ENCODE results near the gene MACROD2. TPM values are rescaled to one million over a fixed set of nuclear protein-coding genes. Genes with fewer than 3 reads are reported as not detected.
"Not testable (repeated sequence)": the region's sequence is repeated elsewhere in the genome, so short reads cannot be mapped to it uniquely, and the experiment has no call there.

Gene MACROD2
- total RNA-seq, 1 experiment from 2014 or later, result 3.7 TPM

- BruUV-seq (replicated peaks), result no TSS peak
- DNase-seq (ENCODE audit: low read depth, low spot score), result no peak
- no peaks in the 10 kb centered on the region for H3K27me3 ChIP-seq (ENCODE audit: insufficient read depth, low read length)
- no peaks in the 10 kb centered on the region for H3K79me2 ChIP-seq (ENCODE audit: insufficient read depth, low read length)
- H4K20me1 ChIP-seq (ENCODE audit: insufficient read depth), result no peaks in the 10 kb centered on the region
- H3K4me3 ChIP-seq (replicated peaks in 1 of 2; ENCODE audit: low read depth in 1 of 2, low read length in 2 of 2), result no peak overlapping the region
- POLR2A ChIA-PET, result no interaction called here
- peaks cover 7 to 21% of the 10 kb centered on the region in 2 experiments for H3K4me1 ChIP-seq (ENCODE audit: control insufficient read depth in 1 of 2, insufficient read depth in 2 of 2, low read length in 2 of 2)
- CTCF ChIA-PET, result no interaction called here
- no peak overlapping the region for H3K27ac ChIP-seq (ENCODE audit: low read depth, low read length)
- no peak overlapping the region for H3K4me2 ChIP-seq (ENCODE audit: low read length)
- no peak overlapping the region for H3K9ac ChIP-seq (ENCODE audit: low read length)
- TF ChIP-seq CBX3 (IDR thresholded peaks at IDR 0.05; ENCODE audit: low read depth) (no peak), POLR2AphosphoS5 (IDR thresholded peaks at IDR 0.05; ENCODE audit: low read depth, low read length) (no peak), EGR1 (IDR thresholded peaks at IDR 0.05; ENCODE audit: low read depth) (no peak)
- RAD21 ChIA-PET (ENCODE audit: low non-redundant PET in 1 of 2, low total read pairs in 2 of 2, uncharacterized antibody in 2 of 2, unreplicated experiment in 2 of 2), result no interaction called here
- intact Hi-C loops (cut with micrococcal nuclease), result no loop called here
- no peaks in the 10 kb centered on the region for H3K9me3 ChIP-seq (ENCODE audit: control insufficient read depth in 1 of 2, insufficient read depth in 1 of 2, low read depth in 1 of 2, low read length in 2 of 2)
- H3K9me2 ChIP-seq (ENCODE audit: insufficient read depth), result no peaks in the 10 kb centered on the region
- no peak for ATAC-seq
- H2AFZ ChIP-seq (ENCODE audit: low read depth, low read length, poor library complexity, severe bottlenecking), result no peak overlapping the region
- H3K36me3 ChIP-seq (ENCODE audit: control insufficient read depth in 1 of 2, insufficient read depth in 2 of 2, low read length in 2 of 2), result no peaks in the 10 kb centered on the region
Measured at GRCh38 chr20:14220986-14221385, 225.7 kb downstream of the MACROD2 start.

GRCh38 chr20:14223806-14224205 lies 228.5 kb downstream of the MACROD2 start:
- Histone ChIP-seq H3K79me2 (ENCODE audit: insufficient read depth, low read length) (no peaks in the 10 kb centered on the region), H3K27ac (ENCODE audit: low read depth, low read length) (no peak overlapping the region), H3K9me3 (ENCODE audit: control insufficient read depth in 1 of 2, insufficient read depth in 1 of 2, low read depth in 1 of 2, low read length in 2 of 2) (no peaks in the 10 kb centered on the region), H3K4me2 (ENCODE audit: low read length) (no peak overlapping the region), H3K9ac (ENCODE audit: low read length) (no peak overlapping the region), H4K20me1 (ENCODE audit: insufficient read depth) (no peaks in the 10 kb centered on the region), H2AFZ (ENCODE audit: low read depth, low read length, poor library complexity, severe bottlenecking) (no peak overlapping the region), H3K4me3 (replicated peaks in 1 of 2; ENCODE audit: low read depth in 1 of 2, low read length in 2 of 2) (no peak overlapping the region), H3K9me2 (ENCODE audit: insufficient read depth) (no peaks in the 10 kb centered on the region), H3K27me3 (ENCODE audit: insufficient read depth, low read length) (no peaks in the 10 kb centered on the region), H3K4me1 (ENCODE audit: control insufficient read depth in 1 of 2, insufficient read depth in 2 of 2, low read length in 2 of 2) (peaks cover 7 to 21% of the 10 kb centered on the region in 2 experiments), H3K36me3 (ENCODE audit: control insufficient read depth in 1 of 2, insufficient read depth in 2 of 2, low read length in 2 of 2) (no peaks in the 10 kb centered on the region)
- intact Hi-C loops (cut with micrococcal nuclease), result no loop called here
- ChIA-PET RAD21 (ENCODE audit: low non-redundant PET in 1 of 2, low total read pairs in 2 of 2, uncharacterized antibody in 2 of 2, unreplicated experiment in 2 of 2) (no interaction called here), CTCF (no interaction called here), POLR2A (no interaction called here)
- no TSS peak for BruUV-seq (replicated peaks)
- TF ChIP-seq TCF7L2 (IDR thresholded peaks at IDR 0.05; ENCODE audit: borderline replicate concordance, extremely low read depth, insufficient read depth, insufficient read length) (no peak), ELF1 (IDR thresholded peaks at IDR 0.05; ENCODE audit: borderline replicate concordance, low read depth) (no peak), ZNF274 (IDR thresholded peaks at IDR 0.05; ENCODE audit: low read depth, low read length) (no peak), EGR1 (IDR thresholded peaks at IDR 0.05; ENCODE audit: low read depth) (no peak), FOSL1 (IDR thresholded peaks at IDR 0.05; ENCODE audit: low read depth) (0 out of 2 replicates have a peak, but pooled peaks have one; percentile 12), SIN3A (IDR thresholded peaks at IDR 0.05; ENCODE audit: low read depth) (no peak), CTCF (IDR thresholded peaks at IDR 0.05 in 2 of 3, conservative IDR thresholded peaks at IDR 0.05 in 1 of 3; ENCODE audit: borderline replicate concordance in 1 of 3, insufficient read depth in 1 of 3, low read depth in 2 of 3, low read length in 2 of 3) (no peak)
- DNase-seq (ENCODE audit: low read depth, low spot score) (no peak), ATAC-seq (no peak)

GRCh38 chr20:14226051-14227049 lies 231.0 kb downstream of the MACROD2 start:
- BruUV-seq (replicated peaks); intact Hi-C loops (cut with micrococcal nuclease); H4K20me1 ChIP-seq (ENCODE audit: insufficient read depth); CTCF ChIA-PET; DNase-seq (ENCODE audit: low read depth, low spot score); H3K4me3 ChIP-seq (replicated peaks in 1 of 2; ENCODE audit: low read depth in 1 of 2, low read length in 2 of 2); H3K36me3 ChIP-seq (ENCODE audit: control insufficient read depth in 1 of 2, insufficient read depth in 2 of 2, low read length in 2 of 2); H3K27ac ChIP-seq (ENCODE audit: low read depth, low read length); H3K27me3 ChIP-seq (ENCODE audit: insufficient read depth, low read length); H3K9me3 ChIP-seq (ENCODE audit: control insufficient read depth in 1 of 2, insufficient read depth in 1 of 2, low read depth in 1 of 2, low read length in 2 of 2); H2AFZ ChIP-seq (ENCODE audit: low read depth, low read length, poor library complexity, severe bottlenecking); H3K4me1 ChIP-seq (ENCODE audit: control insufficient read depth in 1 of 2, insufficient read depth in 2 of 2, low read length in 2 of 2); H3K9ac ChIP-seq (ENCODE audit: low read length); H3K79me2 ChIP-seq (ENCODE audit: insufficient read depth, low read length); H3K4me2 ChIP-seq (ENCODE audit: low read length); POLR2A ChIA-PET; RAD21 ChIA-PET (ENCODE audit: low non-redundant PET in 1 of 2, low total read pairs in 2 of 2, uncharacterized antibody in 2 of 2, unreplicated experiment in 2 of 2); ATAC-seq; H3K9me2 ChIP-seq (ENCODE audit: insufficient read depth): not testable (repeated sequence)

All from HCT116 (cell line).